CD4-positive, CD25-positive, alpha-beta regulatory T cell (primary cell): ENCODE data around the gene FILIP1L. TPM values are rescaled to one million over a fixed set of nuclear protein-coding genes. Genes with fewer than 3 reads are reported as not detected.

Experiments
- ATAC-seq, 2 donors: fragments of 150-1000 bp; cut with Tn5 transposase; one replicate each; pipeline ENCODE4 v1.10.0; 2021; ENCODE audit warnings: low read depth in 2 of 2, moderate number of reproducible peaks in 2 of 2, moderate library complexity in 1 of 2
- DNase-seq, 3 donors: peaks; one replicate each; pipeline versions ENCODE4 v3.0.0 to v3.0.0-alpha.2; 2012 to 2022; ENCODE audit warnings: mixed read lengths in 1 of 3
- H3K27ac ChIP-seq: one replicate; pipeline ENCODE4 v1.7.0; 2013; ENCODE audit warnings: mild to moderate bottlenecking, low read length; ENCODE audit not compliant: insufficient read depth, poor library complexity, severe bottlenecking
- H3K27me3 ChIP-seq: one replicate; pipeline ENCODE4 v1.7.0; 2013; ENCODE audit warnings: low read length; ENCODE audit not compliant: control insufficient read depth, insufficient read depth
- H3K36me3 ChIP-seq: one replicate; pipeline ENCODE4 v1.7.0; 2013; ENCODE audit warnings: mild to moderate bottlenecking, low read length, moderate library complexity; ENCODE audit not compliant: control insufficient read depth, insufficient read depth
- H3K4me1 ChIP-seq: 2 replicates; pipeline ENCODE4 v1.7.0; 2013; ENCODE audit warnings: mild to moderate bottlenecking, low read length; ENCODE audit not compliant: insufficient read depth, control insufficient read depth, poor library complexity, severe bottlenecking
- H3K4me3 ChIP-seq: one replicate; pipeline ENCODE4 v1.7.0; 2013; ENCODE audit warnings: low read depth, mild to moderate bottlenecking, low read length, moderate library complexity
- H3K9me3 ChIP-seq, 2 experiments: 1 replicate in 1 of 2; 2 replicates in 1 of 2; pipeline ENCODE4 v1.7.0; 2013; ENCODE audit warnings: low read length in 2 of 2, mild to moderate bottlenecking in 1 of 2, moderate library complexity in 1 of 2; ENCODE audit not compliant: control insufficient read depth in 2 of 2
- H3K27ac Mint-ChIP-seq, 3 donors: one replicate each; pipeline ENCODE4 v1.8.0; 2020 to 2022; ENCODE audit warnings: mild to moderate bottlenecking in 3 of 3, mixed read lengths in 3 of 3, moderate library complexity in 2 of 3
- H3K27me3 Mint-ChIP-seq: one replicate; pipeline ENCODE4 v1.8.0; 2022; ENCODE audit warnings: mild to moderate bottlenecking, mixed read lengths
- H3K36me3 Mint-ChIP-seq: one replicate; pipeline ENCODE4 v1.8.0; 2020; ENCODE audit warnings: mixed read lengths
- H3K4me1 Mint-ChIP-seq, 4 donors: one replicate each; pipeline ENCODE4 v1.8.0; 2020 to 2022; ENCODE audit warnings: mixed read lengths in 4 of 4, mild to moderate bottlenecking in 1 of 4
- H3K4me3 Mint-ChIP-seq, 4 donors: one replicate each; pipeline ENCODE4 v1.8.0; 2020 to 2022; ENCODE audit warnings: mild to moderate bottlenecking in 4 of 4, mixed read lengths in 4 of 4, moderate library complexity in 3 of 4
- H3K9me3 Mint-ChIP-seq, 7 donors: one replicate each; pipeline ENCODE4 v1.8.0; 2020 to 2022; ENCODE audit warnings: mixed read lengths in 7 of 7, mild to moderate bottlenecking in 3 of 7, moderate library complexity in 2 of 7
- polyA plus RNA-seq, 4 donors: library from polyadenylated mRNA; unstranded; fragments of 300-500 nt; fragmentation: Illumina TruSeq; gene quantifications; one replicate each; pipeline ENCODE4 v1.2.3, GENCODE V29; 2021
- total RNA-seq: library from RNA; stranded (reverse); gene quantifications from one replicate; pipeline ENCODE4 v1.2.3, GENCODE V29; 2022

The FILIP1L gene
- total and polyA plus RNA-seq, 5 donors from 2014 or later: 0.37 to 1.0 (median 0.65) TPM; not detected in 2

DNA sequence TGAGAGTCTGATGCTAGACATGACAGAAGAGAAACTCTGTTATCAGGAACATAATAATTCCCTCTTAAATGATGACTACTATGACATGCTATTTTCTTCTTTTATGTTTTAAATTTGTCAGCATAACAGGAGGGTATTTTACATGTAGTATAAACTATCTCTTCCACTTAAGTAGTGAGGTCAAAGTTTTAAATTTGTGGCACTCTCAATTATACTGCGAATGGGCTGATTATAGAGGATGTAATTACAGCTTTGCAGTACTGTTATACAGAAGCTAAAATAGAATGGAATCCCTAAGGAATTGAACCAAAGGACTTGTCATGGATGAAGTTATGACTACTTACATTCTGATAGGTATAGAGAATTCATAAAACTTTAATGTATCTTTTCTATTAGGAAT is 262.3 kb downstream of the FILIP1L start:
- H3K27ac ChIP-seq: no peak overlapping the region
- Mint-ChIP-seq H3K9me3 (peaks cover 0 to 1% (median 0%) of the 10 kb centered on the region in 7 donors), H3K4me3 (no peak overlapping the region)

GRCh38 chr3:99850608-99851007 is 263.7 kb downstream of the FILIP1L start:
- no peak overlapping the region for H3K27ac Mint-ChIP-seq
- H3K4me1 Mint-ChIP-seq: peaks cover 4 to 14% (median 7%) of the 10 kb centered on the region in 4 donors
- DNase-seq (no peak), ATAC-seq (no peak)
- Histone ChIP-seq H3K4me1 (no peaks in the 10 kb centered on the region), H3K36me3 (no peaks in the 10 kb centered on the region), H3K27me3 (no peaks in the 10 kb centered on the region), H3K4me3 (no peak overlapping the region), H3K27ac (no peak overlapping the region), H3K9me3 (no peaks in the 10 kb centered on the region)
- no peaks in the 10 kb centered on the region for H3K36me3 Mint-ChIP-seq
- no peak overlapping the region for H3K4me3 Mint-ChIP-seq
- H3K27me3 Mint-ChIP-seq: no peaks in the 10 kb centered on the region
- H3K9me3 Mint-ChIP-seq: peaks cover 0 to 1% (median 0%) of the 10 kb centered on the region in 7 donors

More for the DNA sequence above, 262.3 kb downstream of the FILIP1L start:
- H3K36me3 ChIP-seq: no peaks in the 10 kb centered on the region
- Mint-ChIP-seq H3K4me1 (peaks cover 4 to 23% (median 14%) of the 10 kb centered on the region in 4 donors), H3K27ac (no peak overlapping the region), H3K27me3 (no peaks in the 10 kb centered on the region), H3K36me3 (no peaks in the 10 kb centered on the region)
- no peaks in the 10 kb centered on the region for H3K27me3 ChIP-seq
- no peaks in the 10 kb centered on the region for H3K9me3 ChIP-seq
- no peak overlapping the region for H3K4me3 ChIP-seq
- DNase-seq (no peak), ATAC-seq (no peak)
- H3K4me1 ChIP-seq: no peaks in the 10 kb centered on the region

DNA sequence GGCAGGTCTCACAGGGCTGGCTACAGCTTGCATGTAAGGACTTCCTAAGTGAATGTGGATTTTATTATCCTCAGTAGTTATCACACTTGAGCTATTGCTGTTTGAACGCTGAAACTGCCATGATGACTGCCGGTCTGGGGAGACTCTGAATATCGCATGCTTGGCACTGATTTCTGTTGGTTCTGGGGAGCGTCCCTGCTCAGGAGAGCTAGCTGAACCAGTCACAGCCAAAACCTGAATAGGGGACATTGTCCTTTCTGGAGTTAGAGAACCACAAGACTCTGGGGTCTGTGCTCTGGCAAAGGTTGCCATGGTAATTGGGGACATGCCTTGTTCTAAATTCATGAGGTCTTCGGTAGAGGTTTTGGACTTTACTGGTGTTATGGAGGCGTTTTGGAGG is 265.9 kb downstream of the FILIP1L start:
- no peaks in the 10 kb centered on the region for H3K27me3 ChIP-seq
- no peak overlapping the region for H3K27ac Mint-ChIP-seq
- DNase-seq (no peak), ATAC-seq (no peak)
- peaks cover 4 to 13% (median 8%) of the 10 kb centered on the region in 4 donors for H3K4me1 Mint-ChIP-seq
- H3K27ac ChIP-seq: no peak overlapping the region
- no peaks in the 10 kb centered on the region for H3K4me1 ChIP-seq
- H3K9me3 Mint-ChIP-seq: peaks cover 0 to 1% (median 0%) of the 10 kb centered on the region in 7 donors
- H3K4me3 ChIP-seq: no peak overlapping the region
- no peak overlapping the region for H3K4me3 Mint-ChIP-seq
- no peaks in the 10 kb centered on the region for H3K36me3 ChIP-seq
- no peaks in the 10 kb centered on the region for H3K27me3 Mint-ChIP-seq
- no peaks in the 10 kb centered on the region for H3K9me3 ChIP-seq
- no peaks in the 10 kb centered on the region for H3K36me3 Mint-ChIP-seq

- DNase-seq: no peak
- H3K4me3 ChIP-seq: no peak overlapping the region
- Mint-ChIP-seq H3K27me3 (no peaks in the 10 kb centered on the region), H3K4me1 (peaks cover 3 to 19% (median 10%) of the 10 kb centered on the region in 4 donors), H3K27ac (no peak overlapping the region), H3K36me3 (no peaks in the 10 kb centered on the region), H3K4me3 (no peak overlapping the region), H3K9me3 (peaks cover 0 to 1% (median 0%) of the 10 kb centered on the region in 7 donors)
- no peaks in the 10 kb centered on the region for H3K36me3 ChIP-seq
- no peaks in the 10 kb centered on the region for H3K4me1 ChIP-seq
- no peaks in the 10 kb centered on the region for H3K27me3 ChIP-seq
- no peaks in the 10 kb centered on the region for H3K9me3 ChIP-seq
- H3K27ac ChIP-seq: no peak overlapping the region
- ATAC-seq: no peak
Measured at GRCh38 chr3:99846477-99847160, 267.7 kb downstream of the FILIP1L start.

DNA sequence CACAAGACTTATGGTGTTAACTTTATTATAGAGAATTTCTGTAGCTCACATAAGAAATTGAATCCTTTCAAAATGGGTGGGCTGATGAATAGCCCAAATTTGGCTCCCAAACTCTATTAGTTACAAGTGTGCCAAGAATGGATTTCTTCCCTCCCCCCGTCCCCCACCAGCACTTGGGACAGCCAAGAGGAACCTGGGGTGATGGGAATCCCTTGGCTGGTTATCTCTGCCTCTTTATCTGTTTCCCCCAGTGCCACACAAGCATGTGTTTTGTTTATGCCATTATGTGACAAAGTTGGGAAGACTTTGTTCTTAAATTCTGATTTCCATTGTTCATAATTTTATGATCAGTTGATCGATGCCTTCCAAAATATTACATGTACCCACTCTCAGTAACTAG is 268.3 kb downstream of the FILIP1L start:
- Histone ChIP-seq H3K27me3 (no peaks in the 10 kb centered on the region), H3K4me1 (no peaks in the 10 kb centered on the region), H3K36me3 (no peaks in the 10 kb centered on the region), H3K9me3 (no peaks in the 10 kb centered on the region), H3K4me3 (no peak overlapping the region), H3K27ac (no peak overlapping the region)
- H3K36me3 Mint-ChIP-seq: no peaks in the 10 kb centered on the region
- no peak for ATAC-seq
- DNase-seq: no peak
- no peak overlapping the region for H3K4me3 Mint-ChIP-seq
- no peaks in the 10 kb centered on the region for H3K27me3 Mint-ChIP-seq
- H3K9me3 Mint-ChIP-seq: peaks cover 0 to 1% (median 0%) of the 10 kb centered on the region in 7 donors
- H3K27ac Mint-ChIP-seq: no peak overlapping the region
- H3K4me1 Mint-ChIP-seq: peaks cover 3 to 19% (median 10%) of the 10 kb centered on the region in 4 donors

GRCh38 chr3:99845331-99845730 is 269.0 kb downstream of the FILIP1L start:
- Mint-ChIP-seq H3K27ac (peak overlapping the region in 1 of 3 donors; percentile 18), H3K27me3 (no peaks in the 10 kb centered on the region), H3K36me3 (no peaks in the 10 kb centered on the region), H3K9me3 (peaks cover 0 to 1% (median 0%) of the 10 kb centered on the region in 7 donors), H3K4me3 (no peak overlapping the region), H3K4me1 (peaks cover 3 to 23% (median 10%) of the 10 kb centered on the region in 4 donors)
- Histone ChIP-seq H3K27me3 (no peaks in the 10 kb centered on the region), H3K36me3 (no peaks in the 10 kb centered on the region), H3K9me3 (no peaks in the 10 kb centered on the region), H3K27ac (no peak overlapping the region), H3K4me3 (no peak overlapping the region), H3K4me1 (no peaks in the 10 kb centered on the region)
- DNase-seq (no peak), ATAC-seq (no peak)

DNA sequence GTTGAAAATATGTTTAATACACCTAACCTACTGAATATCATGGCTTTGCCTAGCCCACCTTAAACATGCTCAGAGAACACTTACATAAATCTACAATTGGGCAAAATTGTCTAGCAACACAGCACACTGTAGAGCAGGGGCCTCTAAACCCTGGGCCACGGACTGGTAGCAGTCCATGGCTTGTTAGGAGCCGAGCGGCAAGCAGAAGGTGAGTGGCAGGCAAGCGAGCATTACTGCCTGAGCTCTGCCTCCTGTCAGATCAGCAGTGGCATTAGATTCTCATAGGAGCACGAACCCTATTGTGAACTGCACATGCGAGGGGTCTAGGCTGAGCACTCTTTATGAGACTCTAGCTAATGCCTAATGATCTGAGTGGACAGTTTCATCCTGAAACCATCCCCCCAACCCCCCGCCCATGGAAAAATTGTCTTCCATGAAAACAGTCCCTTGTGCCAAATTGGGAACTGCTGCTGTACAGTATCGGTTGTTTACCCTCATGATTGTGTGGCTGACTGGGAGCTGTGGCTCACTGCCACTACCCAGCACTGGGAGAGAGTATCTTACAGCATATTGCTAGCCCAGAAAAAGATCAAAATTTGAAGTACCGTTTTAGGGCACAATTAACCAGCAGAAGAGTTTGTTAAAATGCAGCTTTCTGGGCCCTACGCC is 270.6 kb downstream of the FILIP1L start:
- DNase-seq (no peak), ATAC-seq (no peak)
- Mint-ChIP-seq H3K4me1 (peaks cover 3 to 25% (median 10%) of the 10 kb centered on the region in 4 donors), H3K36me3 (no peaks in the 10 kb centered on the region), H3K4me3 (no peak overlapping the region), H3K27ac (peak overlapping the region in 1 of 3 donors; percentile 45), H3K9me3 (peaks cover 0 to 1% (median 0%) of the 10 kb centered on the region in 7 donors), H3K27me3 (no peaks in the 10 kb centered on the region)
- H3K4me3 ChIP-seq: no peak overlapping the region
- no peaks in the 10 kb centered on the region for H3K4me1 ChIP-seq
- H3K27me3 ChIP-seq: no peaks in the 10 kb centered on the region
- no peaks in the 10 kb centered on the region for H3K36me3 ChIP-seq
- no peaks in the 10 kb centered on the region for H3K9me3 ChIP-seq
- H3K27ac ChIP-seq: no peak overlapping the region
